GM12872 (cell line): ENCODE results near the gene VRK1.

Experiments
- TF ChIP-seq, protein P1 (sequence below): IDR thresholded peaks from 3 replicates; pipeline ENCODE4 v1.5.1; 2011; ENCODE audit warnings: low read depth, mild to moderate bottlenecking, low read length, moderate library complexity; ENCODE audit not compliant: insufficient read depth

The VRK1 gene

GRCh38 chr14:96811265-96811664 is 14.1 kb downstream of the VRK1 start:
- TF ChIP-seq, protein P1, sequence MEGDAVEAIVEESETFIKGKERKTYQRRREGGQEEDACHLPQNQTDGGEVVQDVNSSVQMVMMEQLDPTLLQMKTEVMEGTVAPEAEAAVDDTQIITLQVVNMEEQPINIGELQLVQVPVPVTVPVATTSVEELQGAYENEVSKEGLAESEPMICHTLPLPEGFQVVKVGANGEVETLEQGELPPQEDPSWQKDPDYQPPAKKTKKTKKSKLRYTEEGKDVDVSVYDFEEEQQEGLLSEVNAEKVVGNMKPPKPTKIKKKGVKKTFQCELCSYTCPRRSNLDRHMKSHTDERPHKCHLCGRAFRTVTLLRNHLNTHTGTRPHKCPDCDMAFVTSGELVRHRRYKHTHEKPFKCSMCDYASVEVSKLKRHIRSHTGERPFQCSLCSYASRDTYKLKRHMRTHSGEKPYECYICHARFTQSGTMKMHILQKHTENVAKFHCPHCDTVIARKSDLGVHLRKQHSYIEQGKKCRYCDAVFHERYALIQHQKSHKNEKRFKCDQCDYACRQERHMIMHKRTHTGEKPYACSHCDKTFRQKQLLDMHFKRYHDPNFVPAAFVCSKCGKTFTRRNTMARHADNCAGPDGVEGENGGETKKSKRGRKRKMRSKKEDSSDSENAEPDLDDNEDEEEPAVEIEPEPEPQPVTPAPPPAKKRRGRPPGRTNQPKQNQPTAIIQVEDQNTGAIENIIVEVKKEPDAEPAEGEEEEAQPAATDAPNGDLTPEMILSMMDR = no peak

DNA sequence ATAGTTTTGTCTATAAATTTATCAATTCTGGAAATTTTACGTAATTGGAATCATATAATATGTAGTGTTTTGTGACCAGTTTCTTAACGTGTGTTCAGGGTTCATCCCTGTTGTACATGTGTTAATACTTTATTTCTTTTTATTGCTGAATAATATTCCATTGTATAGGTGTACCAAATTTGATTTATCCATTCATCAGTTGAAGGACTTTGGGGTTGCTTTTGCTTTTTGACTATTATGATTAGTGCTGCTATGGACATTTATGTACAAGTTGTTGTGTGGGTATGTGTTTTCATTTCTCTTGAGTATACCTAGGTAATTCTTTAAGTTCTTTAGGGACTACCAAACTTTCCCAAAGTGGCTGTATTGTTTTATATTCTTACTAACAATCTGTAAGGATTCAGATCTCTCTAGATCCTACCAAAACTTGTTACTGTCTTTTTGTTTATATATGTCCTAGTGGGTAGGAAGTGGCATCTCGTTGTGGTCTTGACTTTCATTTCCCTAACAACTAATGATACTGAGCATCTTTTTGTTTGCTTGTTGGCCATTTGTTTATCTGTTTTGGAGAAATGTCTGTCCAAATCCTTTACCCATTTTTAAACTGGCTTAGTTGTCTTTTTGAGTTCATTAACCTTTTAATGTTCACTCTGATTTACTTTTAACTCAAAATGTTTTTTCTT is 14.9 kb downstream of the VRK1 start:
- TF ChIP-seq, protein P1 = no peak

GRCh38 chr14:96816281-96816680 is 19.1 kb downstream of the VRK1 start:
- TF ChIP-seq, protein P1 = no peak

- TF ChIP-seq, protein P1 = no peak
These were observed 20.8 kb downstream of the VRK1 start for GRCh38 chr14:96817750-96818666.

DNA sequence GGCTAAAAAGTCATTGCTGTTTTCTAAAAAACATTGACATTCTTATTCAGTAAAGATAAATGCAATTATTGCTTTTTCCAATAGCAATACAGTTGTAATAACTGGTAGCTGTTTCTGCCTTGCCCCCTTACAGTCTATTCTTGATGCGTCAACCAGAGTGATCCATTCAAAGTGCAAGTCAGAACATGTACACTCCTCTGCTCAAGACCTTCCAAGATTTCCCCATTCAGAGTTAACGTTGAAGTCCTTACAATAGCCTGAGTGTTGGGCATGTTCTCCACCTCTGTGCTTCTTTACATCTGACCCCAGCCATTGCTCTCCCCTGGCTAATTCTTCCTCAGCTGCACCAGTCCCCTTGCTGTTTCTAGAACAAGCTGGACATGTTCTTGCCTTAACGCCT is 24.3 kb downstream of the VRK1 start:
- TF ChIP-seq, protein P1 = no peak

DNA sequence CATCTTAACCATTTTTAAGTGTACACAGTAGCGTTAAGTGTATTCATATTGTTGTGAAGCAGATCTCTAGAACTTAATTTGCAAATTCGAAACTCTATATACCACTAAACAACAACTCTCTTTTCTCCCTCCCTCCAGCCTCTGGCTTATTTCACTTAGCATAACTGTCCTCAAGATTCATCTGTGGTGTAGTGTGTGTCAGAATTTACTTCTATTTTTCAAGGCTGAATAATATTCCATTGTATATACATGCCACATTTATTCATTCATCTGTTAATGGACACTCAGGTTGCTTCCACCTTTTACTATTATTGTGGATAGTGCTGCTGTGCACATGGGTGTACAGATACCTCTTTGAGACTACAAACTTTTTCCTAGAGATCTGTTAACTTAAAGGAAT is 26.5 kb downstream of the VRK1 start:
- TF ChIP-seq, protein P1 = no peak

DNA sequence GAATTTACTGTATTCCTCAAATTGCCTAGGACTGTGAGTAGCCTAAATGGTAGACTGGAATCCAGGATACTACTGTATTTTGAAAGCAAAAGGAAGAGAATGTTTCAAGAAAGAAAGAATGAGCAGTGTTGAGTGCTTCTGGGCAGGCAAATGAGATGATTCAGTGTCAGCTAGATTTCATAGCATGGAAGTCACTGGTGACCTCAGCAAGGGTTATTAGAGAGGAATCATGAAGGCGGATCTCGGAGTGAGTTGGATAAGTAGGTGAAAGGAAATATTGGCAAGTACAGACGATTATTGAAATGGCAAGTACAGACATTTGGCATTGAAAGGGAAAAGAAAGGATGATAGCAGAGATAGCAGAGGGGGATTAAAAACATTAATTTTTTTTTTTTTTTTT is 27.1 kb downstream of the VRK1 start:
- TF ChIP-seq, protein P1 = no peak
